Measurements from ENCODE around the gene MRPL36.

DNA sequence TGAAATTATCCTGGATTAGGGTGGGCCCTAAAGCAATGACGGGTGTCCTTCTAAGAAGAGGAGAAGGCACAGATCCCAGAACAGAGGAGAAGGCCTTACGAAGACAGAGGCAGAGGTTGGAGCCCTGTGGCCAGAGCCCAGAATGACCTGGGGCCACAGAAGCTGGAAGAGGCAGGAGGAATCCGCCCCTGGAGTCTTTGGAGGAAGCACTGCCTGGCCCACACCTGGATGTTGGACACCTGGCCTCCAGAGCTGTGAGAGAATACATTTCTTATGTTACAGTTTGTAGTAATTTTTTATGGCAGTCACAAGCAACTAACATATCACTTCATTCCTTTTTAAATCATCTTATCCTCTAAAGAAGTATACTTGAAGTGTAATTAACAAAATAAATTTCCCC lies 8.5 kb downstream of the MRPL36 start:
- TF ChIP-seq, protein P1, sequence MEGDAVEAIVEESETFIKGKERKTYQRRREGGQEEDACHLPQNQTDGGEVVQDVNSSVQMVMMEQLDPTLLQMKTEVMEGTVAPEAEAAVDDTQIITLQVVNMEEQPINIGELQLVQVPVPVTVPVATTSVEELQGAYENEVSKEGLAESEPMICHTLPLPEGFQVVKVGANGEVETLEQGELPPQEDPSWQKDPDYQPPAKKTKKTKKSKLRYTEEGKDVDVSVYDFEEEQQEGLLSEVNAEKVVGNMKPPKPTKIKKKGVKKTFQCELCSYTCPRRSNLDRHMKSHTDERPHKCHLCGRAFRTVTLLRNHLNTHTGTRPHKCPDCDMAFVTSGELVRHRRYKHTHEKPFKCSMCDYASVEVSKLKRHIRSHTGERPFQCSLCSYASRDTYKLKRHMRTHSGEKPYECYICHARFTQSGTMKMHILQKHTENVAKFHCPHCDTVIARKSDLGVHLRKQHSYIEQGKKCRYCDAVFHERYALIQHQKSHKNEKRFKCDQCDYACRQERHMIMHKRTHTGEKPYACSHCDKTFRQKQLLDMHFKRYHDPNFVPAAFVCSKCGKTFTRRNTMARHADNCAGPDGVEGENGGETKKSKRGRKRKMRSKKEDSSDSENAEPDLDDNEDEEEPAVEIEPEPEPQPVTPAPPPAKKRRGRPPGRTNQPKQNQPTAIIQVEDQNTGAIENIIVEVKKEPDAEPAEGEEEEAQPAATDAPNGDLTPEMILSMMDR (IDR thresholded peaks at IDR 0.05; ENCODE audit: extremely low read depth in 1 of 2, insufficient read depth in 1 of 2, low read depth in 1 of 2, low read length in 2 of 2) = no peak
- TF ChIP-seq GATA2 (IDR thresholded peaks at IDR 0.05; ENCODE audit: insufficient read depth, insufficient read length, low read depth, low read length) (no peak), JUN (IDR thresholded peaks at IDR 0.05; ENCODE audit: borderline replicate concordance, insufficient read depth, insufficient read length, low read depth) (no peak), MYC (IDR thresholded peaks at IDR 0.05; ENCODE audit: low read depth, low read length) (no peak), POLR2A (IDR thresholded peaks at IDR 0.05; ENCODE audit: low read depth, low read length) (no peak), POLR2AphosphoS5 (IDR thresholded peaks at IDR 0.05; ENCODE audit: insufficient read depth, low read depth, low read length) (no peak)

Measured in endothelial cell of umbilical vein (primary cell).